HL-60 (cell line): ENCODE results near the gene NF1.

Experiments
- DNase-seq, 2 experiments: peaks; one replicate each; pipeline ENCODE4 v3.0.0-alpha.2; 2010 to 2020; ENCODE audit warnings: low read depth in 1 of 2, low spot score in 1 of 2
- H3K27ac ChIP-seq: fragments of 250-450 bp; sonication (Bioruptor Pico); replicated peaks from 2 replicates; pipeline ENCODE4 v1.5.1; 2020; ENCODE audit warnings: mild to moderate bottlenecking, moderate library complexity
- H3K27me3 ChIP-seq: fragments of 250-450 bp; sonication (Bioruptor Pico); 2 replicates; pipeline ENCODE4 v1.5.1; 2021; ENCODE audit warnings: mild to moderate bottlenecking, moderate library complexity; ENCODE audit not compliant: insufficient read depth, poor library complexity, severe bottlenecking
- H3K4me3 ChIP-seq: replicated peaks from 2 replicates; pipeline ENCODE4 v1.5.1; 2011; ENCODE audit warnings: mild to moderate bottlenecking, control low read depth, low read length; ENCODE audit not compliant: insufficient read depth
- CTCF ChIP-seq: IDR thresholded peaks from one replicate; pipeline ENCODE4 v1.5.1; 2011; ENCODE audit warnings: low read length, control low read depth, inconsistent platforms; ENCODE audit not compliant: insufficient read depth
- GABPA ChIP-seq: IDR thresholded peaks from 2 replicates; pipeline ENCODE4 v1.6.1; 2012; ENCODE audit warnings: low read depth
- POLR2AphosphoS5 ChIP-seq: IDR thresholded peaks from 2 replicates; pipeline ENCODE4 v1.6.1; 2012; ENCODE audit warnings: low read depth
- REST ChIP-seq: IDR thresholded peaks from 2 replicates; pipeline ENCODE4 v1.6.1; 2012; ENCODE audit warnings: low read depth; ENCODE audit not compliant: insufficient replicate concordance
- SPI1 ChIP-seq: IDR thresholded peaks from 2 replicates; pipeline ENCODE4 v1.6.1; 2012; ENCODE audit warnings: low read depth, mild to moderate bottlenecking, borderline replicate concordance

Gene NF1

GRCh38 chr17:31050948-31051347, 43.8 kb upstream of the NF1 start:
- H3K27me3 ChIP-seq = no peaks in the 10 kb centered on the region
- no peak overlapping the region for H3K27ac ChIP-seq
- no peak for DNase-seq
- TF ChIP-seq REST = no peak
- TF ChIP-seq CTCF = no peak
- no peak for TF ChIP-seq GABPA
- TF ChIP-seq POLR2AphosphoS5 = no peak
- TF ChIP-seq SPI1 = no peak
- H3K4me3 ChIP-seq = no peak overlapping the region

GRCh38 chr17:31051506-31051905, 43.3 kb upstream of the NF1 start:
- DNase-seq = peak in 1 of 2 experiments; percentile 30
- H3K27me3 ChIP-seq = no peaks in the 10 kb centered on the region
- H3K4me3 ChIP-seq = no peak overlapping the region
- no peak overlapping the region for H3K27ac ChIP-seq
- TF ChIP-seq REST (no peak), SPI1 (peak; percentile 84)

- DNase-seq = peak; percentile 51 to 57
- no peak for TF ChIP-seq GABPA
- TF ChIP-seq CTCF = no peak
- TF ChIP-seq SPI1 = no peak
- TF ChIP-seq REST = no peak
- no peak for TF ChIP-seq POLR2AphosphoS5
- Histone ChIP-seq H3K27ac (0 out of 2 replicates have a peak overlapping the region, but pooled peaks have one; percentile 6), H3K27me3 (no peaks in the 10 kb centered on the region), H3K4me3 (no peak overlapping the region)
Measured at GRCh38 chr17:31052187-31052889, 42.4 kb upstream of the NF1 start.
